HG03095 (cell line): ENCODE data around the gene KLK13.

ENCODE experiments used
- ATAC-seq: cut with Tn5 transposase; IDR thresholded peaks from one replicate; pipeline ENCODE4 v1.9.1; 2021; ENCODE audit warnings: moderate library complexity; ENCODE audit not compliant: unreplicated experiment

Gene KLK13

DNA sequence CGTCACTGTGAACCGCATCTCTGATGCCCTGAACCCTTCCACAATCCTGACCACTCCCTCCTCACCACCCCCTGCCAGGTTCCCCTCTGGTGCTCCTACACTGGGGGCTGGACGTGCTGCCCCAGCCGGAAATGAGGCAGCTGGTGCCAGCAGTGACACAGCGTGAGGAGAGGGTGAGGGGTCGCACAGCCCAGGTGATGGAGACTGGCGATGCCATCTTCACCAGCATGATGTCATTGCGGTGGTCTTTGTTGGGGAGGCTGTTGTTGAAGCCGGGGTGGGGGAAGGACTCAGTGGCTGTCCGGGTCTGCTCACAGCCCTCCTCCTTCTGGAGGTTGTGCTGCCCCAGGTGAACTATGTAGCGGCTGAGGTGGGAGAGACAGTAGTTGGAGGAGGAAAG, 40.9 kb downstream of the KLK13 start:
- no peak for ATAC-seq

DNA sequence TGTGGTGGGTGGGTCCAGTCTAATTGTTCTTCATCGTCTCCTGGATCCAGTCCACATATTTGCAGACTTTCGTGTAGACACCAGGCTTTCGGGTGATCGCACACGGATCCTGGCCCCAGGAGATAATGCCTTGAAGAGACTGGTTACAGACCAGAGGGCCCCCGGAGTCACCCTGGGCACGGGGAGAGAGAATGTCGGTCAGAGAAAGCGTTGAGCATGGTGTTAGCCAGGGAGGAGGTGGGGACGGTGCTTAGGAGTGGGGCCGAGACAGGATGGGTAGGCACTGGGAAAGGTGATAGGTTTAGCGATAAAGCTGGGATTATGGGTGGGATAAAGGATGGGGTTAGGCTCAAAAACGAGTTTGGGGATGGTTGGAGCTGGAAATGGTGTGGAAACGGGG, 42.4 kb downstream of the KLK13 start:
- ATAC-seq: no peak

GRCh38 chr19:51020988-51021651, 43.8 kb downstream of the KLK13 start:
- no peak for ATAC-seq

DNA sequence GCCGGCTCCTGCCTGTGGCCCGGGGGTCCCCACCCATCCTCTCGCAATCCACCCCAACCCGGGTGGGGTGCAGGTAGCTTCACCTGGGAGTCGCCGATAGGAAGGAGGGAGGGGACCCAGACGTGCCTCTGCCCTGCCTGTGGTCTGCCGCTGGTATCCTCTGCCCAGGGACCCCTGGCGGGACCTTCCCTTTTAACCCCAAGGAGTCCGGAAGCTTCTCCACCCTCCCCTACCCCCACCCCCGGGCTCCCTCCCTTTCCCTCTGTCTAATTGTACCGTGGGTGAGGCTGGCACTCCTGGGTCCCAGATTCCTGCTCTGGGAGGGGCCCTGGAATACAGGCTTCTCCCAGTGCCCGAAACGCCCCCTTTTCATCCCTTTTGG, 45.4 kb downstream of the KLK13 start, which contains the start of gene KLK10:
TSS of gene KLK10 (minus strand) at position 166 of the 382 bp plus-strand sequence. CDS start 579 bp downstream, outside the sequence.
- no peak for ATAC-seq

- ATAC-seq: no peak
These were observed 45.9 kb downstream of the KLK13 start for GRCh38 chr19:51018745-51019543.

- no peak for ATAC-seq
These were observed 47.9 kb downstream of the KLK13 start for GRCh38 chr19:51016798-51017683.

- ATAC-seq: no peak
These were observed 49.1 kb downstream of the KLK13 start for GRCh38 chr19:51015691-51016267.

GRCh38 chr19:51014242-51014641, 50.6 kb downstream of the KLK13 start:
- ATAC-seq: no peak

GRCh38 chr19:51012661-51013190, 52.2 kb downstream of the KLK13 start:
- no peak for ATAC-seq

DNA sequence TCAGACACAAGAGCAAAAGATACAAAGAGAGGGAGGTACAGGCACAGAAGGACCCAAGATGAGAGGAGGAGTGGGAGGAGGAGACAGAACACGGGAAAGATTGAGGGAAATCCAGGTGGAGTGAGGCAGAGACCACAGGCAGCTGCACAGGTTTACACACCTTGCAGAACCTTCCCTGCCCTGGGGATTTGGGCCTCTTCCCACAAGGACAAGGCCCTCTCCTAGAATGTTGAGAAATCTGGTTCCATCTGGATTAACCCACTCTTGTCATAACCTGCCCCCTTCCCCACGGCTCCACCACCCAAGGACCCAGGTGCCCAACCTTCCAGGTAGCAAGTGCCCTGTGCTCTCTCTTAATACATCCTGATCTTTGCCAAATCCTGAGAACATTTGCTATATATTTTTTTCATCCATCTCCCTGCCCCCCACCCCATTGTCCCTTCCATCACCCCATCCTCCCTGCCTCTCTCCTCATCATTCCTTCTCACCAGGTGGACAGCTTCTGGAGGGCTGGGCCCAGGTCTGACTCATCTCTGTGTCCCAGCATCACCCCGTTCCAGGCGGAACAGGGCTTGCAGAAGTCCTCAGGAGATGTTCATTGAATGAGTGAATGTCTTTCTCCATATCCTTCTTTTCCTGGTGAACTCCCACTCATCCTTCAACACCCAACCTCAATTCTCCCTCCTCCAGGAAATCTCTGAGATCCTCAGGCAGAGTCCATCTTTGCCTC, 54.7 kb downstream of the KLK13 start:
- no peak for ATAC-seq

DNA sequence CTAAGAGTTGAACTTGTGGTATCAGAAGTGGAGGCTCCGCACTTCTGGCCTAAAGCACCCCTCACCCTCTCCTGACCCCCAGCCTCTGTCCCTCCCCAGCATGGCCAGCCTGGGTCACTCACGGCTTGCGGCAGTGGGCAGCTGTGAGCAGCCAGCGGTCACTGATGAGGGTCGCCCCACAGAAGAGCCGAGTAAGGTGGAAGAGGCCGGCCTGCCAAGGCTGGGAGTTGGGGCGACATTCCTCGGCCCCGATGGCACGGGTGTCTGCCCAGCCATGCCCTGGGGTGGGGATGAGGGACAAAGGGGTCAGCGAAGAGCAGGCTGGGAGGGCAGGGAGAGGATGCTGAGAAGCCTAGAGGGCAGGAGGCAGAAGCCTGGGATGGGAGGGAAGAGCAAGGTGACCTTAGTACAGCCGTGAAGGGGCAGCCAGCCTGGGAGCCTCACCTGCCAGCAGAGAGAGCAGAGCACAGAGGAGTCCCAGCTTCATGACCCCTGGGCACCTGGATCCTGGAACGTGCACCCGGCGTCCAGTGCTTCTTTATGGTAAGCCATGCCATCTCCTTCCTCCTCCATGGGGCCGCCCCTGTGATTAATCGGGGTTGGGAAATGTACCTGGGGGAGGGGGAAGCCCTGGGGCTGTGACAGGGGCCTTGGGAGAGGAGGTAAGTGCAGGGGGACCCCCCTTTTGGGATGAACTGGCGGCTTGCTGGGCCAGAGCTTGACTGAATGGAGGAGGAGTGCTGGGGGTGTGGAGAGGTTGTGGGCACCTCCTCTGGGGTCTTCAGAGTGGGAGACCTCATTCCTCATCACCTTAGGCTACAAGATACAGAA, 55.6 kb downstream of the KLK13 start:
- ATAC-seq: no peak

DNA sequence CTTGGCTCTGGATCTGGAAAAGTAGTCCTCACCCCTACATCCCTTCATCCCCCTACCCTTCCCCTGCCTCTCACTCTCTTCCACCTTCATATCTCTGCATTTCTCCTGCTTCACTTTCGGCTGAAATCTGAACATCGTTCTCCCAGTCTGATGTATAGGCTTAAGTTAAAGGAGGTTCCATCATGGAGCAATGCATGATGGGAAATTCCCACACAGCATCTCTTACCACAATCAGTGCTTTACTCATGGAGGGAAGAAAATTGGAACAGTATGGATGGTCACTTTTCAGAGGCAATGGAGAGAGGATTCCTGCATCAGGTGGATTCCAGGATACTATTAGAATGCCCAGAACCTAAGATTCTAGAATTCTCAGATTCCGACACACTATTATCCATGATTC, 57.4 kb downstream of the KLK13 start:
- no peak for ATAC-seq

DNA sequence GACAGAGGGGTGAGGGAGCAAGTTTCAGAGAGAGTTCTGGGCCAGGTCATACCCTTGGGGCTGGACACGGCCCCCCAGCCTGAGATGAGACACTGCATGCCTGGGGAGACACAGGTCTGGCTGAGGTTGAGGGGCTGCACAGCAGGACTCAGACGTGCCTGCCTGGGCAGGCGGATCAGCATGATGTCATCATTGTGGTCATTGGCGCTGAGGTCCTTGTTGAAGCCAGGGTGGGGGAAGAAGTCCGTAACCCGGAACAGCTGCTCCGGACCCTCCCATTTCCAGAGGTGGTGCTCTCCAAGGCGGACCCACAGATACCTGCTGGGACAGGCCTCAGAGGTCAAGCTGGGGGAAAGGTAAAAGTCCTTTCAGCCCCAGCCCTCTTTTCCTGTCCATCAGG, 58.5 kb downstream of the KLK13 start:
- no peak for ATAC-seq
